ENCODE measurements around the gene CAPN12.

Gene CAPN12

DNA sequence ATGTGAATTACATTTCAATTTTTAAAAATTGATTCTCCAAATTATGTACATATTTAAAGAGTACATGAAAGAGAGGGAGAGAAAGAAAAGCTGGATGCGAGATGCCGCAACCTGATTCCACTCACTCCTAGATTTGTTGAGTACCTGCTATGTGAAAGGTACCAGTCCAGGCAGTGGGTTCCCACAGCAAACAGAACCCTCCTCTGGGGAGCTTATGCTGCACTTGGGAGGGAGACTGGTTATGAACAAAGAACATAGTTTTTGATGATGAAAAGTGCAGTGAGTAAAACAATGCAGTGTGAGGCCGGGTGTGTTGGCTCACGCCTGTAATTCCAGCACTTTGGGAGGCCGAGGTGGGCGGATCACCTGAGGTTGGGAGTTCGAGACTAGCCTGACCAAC lies 53.4 kb downstream of the CAPN12 start:
- TF ChIP-seq, protein P1, sequence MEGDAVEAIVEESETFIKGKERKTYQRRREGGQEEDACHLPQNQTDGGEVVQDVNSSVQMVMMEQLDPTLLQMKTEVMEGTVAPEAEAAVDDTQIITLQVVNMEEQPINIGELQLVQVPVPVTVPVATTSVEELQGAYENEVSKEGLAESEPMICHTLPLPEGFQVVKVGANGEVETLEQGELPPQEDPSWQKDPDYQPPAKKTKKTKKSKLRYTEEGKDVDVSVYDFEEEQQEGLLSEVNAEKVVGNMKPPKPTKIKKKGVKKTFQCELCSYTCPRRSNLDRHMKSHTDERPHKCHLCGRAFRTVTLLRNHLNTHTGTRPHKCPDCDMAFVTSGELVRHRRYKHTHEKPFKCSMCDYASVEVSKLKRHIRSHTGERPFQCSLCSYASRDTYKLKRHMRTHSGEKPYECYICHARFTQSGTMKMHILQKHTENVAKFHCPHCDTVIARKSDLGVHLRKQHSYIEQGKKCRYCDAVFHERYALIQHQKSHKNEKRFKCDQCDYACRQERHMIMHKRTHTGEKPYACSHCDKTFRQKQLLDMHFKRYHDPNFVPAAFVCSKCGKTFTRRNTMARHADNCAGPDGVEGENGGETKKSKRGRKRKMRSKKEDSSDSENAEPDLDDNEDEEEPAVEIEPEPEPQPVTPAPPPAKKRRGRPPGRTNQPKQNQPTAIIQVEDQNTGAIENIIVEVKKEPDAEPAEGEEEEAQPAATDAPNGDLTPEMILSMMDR (IDR thresholded peaks at IDR 0.05; ENCODE audit: insufficient read depth, low read length), result no peak
- TF ChIP-seq, protein P2, sequence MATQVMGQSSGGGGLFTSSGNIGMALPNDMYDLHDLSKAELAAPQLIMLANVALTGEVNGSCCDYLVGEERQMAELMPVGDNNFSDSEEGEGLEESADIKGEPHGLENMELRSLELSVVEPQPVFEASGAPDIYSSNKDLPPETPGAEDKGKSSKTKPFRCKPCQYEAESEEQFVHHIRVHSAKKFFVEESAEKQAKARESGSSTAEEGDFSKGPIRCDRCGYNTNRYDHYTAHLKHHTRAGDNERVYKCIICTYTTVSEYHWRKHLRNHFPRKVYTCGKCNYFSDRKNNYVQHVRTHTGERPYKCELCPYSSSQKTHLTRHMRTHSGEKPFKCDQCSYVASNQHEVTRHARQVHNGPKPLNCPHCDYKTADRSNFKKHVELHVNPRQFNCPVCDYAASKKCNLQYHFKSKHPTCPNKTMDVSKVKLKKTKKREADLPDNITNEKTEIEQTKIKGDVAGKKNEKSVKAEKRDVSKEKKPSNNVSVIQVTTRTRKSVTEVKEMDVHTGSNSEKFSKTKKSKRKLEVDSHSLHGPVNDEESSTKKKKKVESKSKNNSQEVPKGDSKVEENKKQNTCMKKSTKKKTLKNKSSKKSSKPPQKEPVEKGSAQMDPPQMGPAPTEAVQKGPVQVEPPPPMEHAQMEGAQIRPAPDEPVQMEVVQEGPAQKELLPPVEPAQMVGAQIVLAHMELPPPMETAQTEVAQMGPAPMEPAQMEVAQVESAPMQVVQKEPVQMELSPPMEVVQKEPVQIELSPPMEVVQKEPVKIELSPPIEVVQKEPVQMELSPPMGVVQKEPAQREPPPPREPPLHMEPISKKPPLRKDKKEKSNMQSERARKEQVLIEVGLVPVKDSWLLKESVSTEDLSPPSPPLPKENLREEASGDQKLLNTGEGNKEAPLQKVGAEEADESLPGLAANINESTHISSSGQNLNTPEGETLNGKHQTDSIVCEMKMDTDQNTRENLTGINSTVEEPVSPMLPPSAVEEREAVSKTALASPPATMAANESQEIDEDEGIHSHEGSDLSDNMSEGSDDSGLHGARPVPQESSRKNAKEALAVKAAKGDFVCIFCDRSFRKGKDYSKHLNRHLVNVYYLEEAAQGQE (IDR thresholded peaks at IDR 0.05; ENCODE audit: insufficient replicate concordance, low read depth), result no peak
- TF ChIP-seq GABPA (IDR thresholded peaks at IDR 0.05; ENCODE audit: low read depth), result no peak
- no peak for TF ChIP-seq POLR2AphosphoS5 (IDR thresholded peaks at IDR 0.05; ENCODE audit: low read depth)
- no peak for DNase-seq (ENCODE audit: low read depth in 1 of 2, low spot score in 1 of 2)
- Histone ChIP-seq H3K27me3 (ENCODE audit: insufficient read depth, poor library complexity, severe bottlenecking) (no peaks in the 10 kb centered on the region), H3K4me3 (replicated peaks; ENCODE audit: insufficient read depth, low read length) (no peak overlapping the region), H3K27ac (replicated peaks) (no peak overlapping the region)

- Histone ChIP-seq H3K27ac (replicated peaks) (no peak overlapping the region), H3K27me3 (ENCODE audit: insufficient read depth, poor library complexity, severe bottlenecking) (no peaks in the 10 kb centered on the region), H3K4me3 (replicated peaks; ENCODE audit: insufficient read depth, low read length) (no peak overlapping the region)
- DNase-seq (ENCODE audit: low read depth in 1 of 2, low spot score in 1 of 2), result no peak
- TF ChIP-seq GABPA (IDR thresholded peaks at IDR 0.05; ENCODE audit: low read depth), result no peak
- TF ChIP-seq, protein P1 (IDR thresholded peaks at IDR 0.05; ENCODE audit: insufficient read depth, low read length), result no peak
- TF ChIP-seq, protein P2 (IDR thresholded peaks at IDR 0.05; ENCODE audit: insufficient replicate concordance, low read depth), result no peak
- no peak for TF ChIP-seq SPI1 (IDR thresholded peaks at IDR 0.05; ENCODE audit: borderline replicate concordance, low read depth)
- no peak for TF ChIP-seq POLR2AphosphoS5 (IDR thresholded peaks at IDR 0.05; ENCODE audit: low read depth)
Measured at GRCh38 chr19:38690146-38690545, 54.1 kb downstream of the CAPN12 start.

DNA sequence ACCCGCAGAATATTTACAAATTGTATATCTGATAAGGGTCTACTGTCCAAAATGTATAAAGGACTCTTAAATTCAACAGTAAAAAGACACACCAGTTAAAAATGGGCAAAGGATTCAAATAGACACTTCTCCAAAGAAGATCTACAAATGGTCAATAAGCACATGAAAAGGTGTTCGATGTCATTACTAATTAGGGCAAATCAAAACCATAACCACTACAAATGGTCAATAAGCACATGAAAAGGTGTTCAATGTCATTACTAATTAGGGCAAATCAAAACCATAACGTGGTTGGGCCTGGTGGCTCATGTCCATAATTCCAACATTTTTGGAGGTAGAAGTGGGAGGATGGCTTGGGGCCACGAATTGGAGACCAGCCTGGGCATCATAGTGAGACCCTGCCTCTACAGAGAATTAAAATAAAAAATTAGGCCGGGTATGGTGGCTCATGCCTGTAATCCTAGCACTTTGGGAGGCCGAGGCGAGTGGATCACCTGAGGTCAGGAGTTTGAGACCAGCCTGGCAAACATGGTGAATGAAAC lies 56.4 kb downstream of the CAPN12 start:
- Histone ChIP-seq H3K27me3 (ENCODE audit: insufficient read depth, poor library complexity, severe bottlenecking) (no peaks in the 10 kb centered on the region), H3K4me3 (replicated peaks; ENCODE audit: insufficient read depth, low read length) (no peak overlapping the region), H3K27ac (replicated peaks) (no peak overlapping the region)
- no peak for TF ChIP-seq POLR2AphosphoS5 (IDR thresholded peaks at IDR 0.05; ENCODE audit: low read depth)
- TF ChIP-seq SPI1 (IDR thresholded peaks at IDR 0.05; ENCODE audit: borderline replicate concordance, low read depth), result no peak
- no peak for TF ChIP-seq GABPA (IDR thresholded peaks at IDR 0.05; ENCODE audit: low read depth)
- TF ChIP-seq, protein P1 (IDR thresholded peaks at IDR 0.05; ENCODE audit: insufficient read depth, low read length), result no peak
- TF ChIP-seq, protein P2 (IDR thresholded peaks at IDR 0.05; ENCODE audit: insufficient replicate concordance, low read depth), result no peak
- DNase-seq (ENCODE audit: low read depth in 1 of 2, low spot score in 1 of 2), result no peak

All from HL-60 (cell line).